H1 (cell line): ENCODE results near the gene POLR2H. TPM values are rescaled to one million over a fixed set of nuclear protein-coding genes. Genes with fewer than 3 reads are reported as not detected.

Experiments used
- CTCF ChIA-PET: fragments of 300-600 bp; sonication (Branson Sonifier 250); formaldehyde crosslinking; loops from one replicate; lab custom pipeline; 2021; ENCODE audit not compliant: partially characterized antibody; lab: Charles Lee
- POLR2A ChIA-PET: fragments of 300-600 bp; sonication (Branson Sonifier 250); formaldehyde crosslinking; loops from one replicate; lab custom pipeline; 2021; ENCODE audit warnings: inconsistent platforms; ENCODE audit not compliant: partially characterized antibody; lab: Charles Lee
- DNase-seq, 2 experiments: peaks; one replicate each; pipeline versions ENCODE4 v3.0.0 to v3.0.0-alpha.2; 2010 to 2022; ENCODE audit warnings: low spot score in 2 of 2, low read depth in 1 of 2, mixed read lengths in 1 of 2
- FAIRE-seq: peaks from 2 replicates; lab custom pipeline; 2011; peaks lifted over from hg19 to GRCh38; lab: Jason Lieb, UNC
- H2AFZ ChIP-seq: 2 replicates; pipeline ENCODE4 v1.8.1; 2012; ENCODE audit warnings: low read length, inconsistent platforms
- H2AK5ac ChIP-seq: 2 replicates; pipeline ENCODE4 v1.6.1; 2013; ENCODE audit warnings: low read depth, low read length
- H2BK120ac ChIP-seq: replicated peaks from 2 replicates; pipeline ENCODE3; 2013; ENCODE audit warnings: low read depth, low read length, inconsistent platforms
- H2BK12ac ChIP-seq: 2 replicates; pipeline ENCODE4 v1.6.1; 2013; ENCODE audit warnings: low read depth, low read length
- H2BK15ac ChIP-seq: 2 replicates; pipeline ENCODE4 v1.6.1; 2013; ENCODE audit warnings: low read length
- H2BK20ac ChIP-seq: 2 replicates; pipeline ENCODE4 v1.6.1; 2013; ENCODE audit warnings: low read length
- H2BK5ac ChIP-seq: 2 replicates; pipeline ENCODE4 v1.6.1; 2013; ENCODE audit warnings: low read depth, low read length
- H3K14ac ChIP-seq: 2 replicates; pipeline ENCODE4 v1.6.1; 2013; ENCODE audit warnings: inconsistent platforms; ENCODE audit not compliant: insufficient read length
- H3K18ac ChIP-seq: 2 replicates; pipeline ENCODE4 v1.6.1; 2013; ENCODE audit warnings: low read length; ENCODE audit errors: extremely low read depth
- H3K23ac ChIP-seq: 2 replicates; pipeline ENCODE4 v1.6.1; 2013; ENCODE audit warnings: inconsistent platforms; ENCODE audit not compliant: insufficient read length
- H3K23me2 ChIP-seq: 2 replicates; pipeline ENCODE4 v1.6.1; 2013; ENCODE audit warnings: low read depth, low read length
- H3K27ac ChIP-seq: 2 replicates; pipeline ENCODE4 v1.6.1; 2011; ENCODE audit warnings: low read depth, low read length, inconsistent platforms
- H3K27me3 ChIP-seq, 4 experiments: replicated peaks in 1 of 4; 1 replicate in 1 of 4; 2 replicates in 3 of 4; pipeline versions ENCODE4 v1.6.1 to v1.8.1; 2011 to 2013; ENCODE audit warnings: low read length in 3 of 4, mild to moderate bottlenecking in 3 of 4, inconsistent platforms in 2 of 4, mixed read lengths in 2 of 4, moderate library complexity in 1 of 4; ENCODE audit not compliant: control insufficient read depth in 3 of 4, insufficient read depth in 3 of 4; ENCODE audit errors: extremely low read depth in 1 of 4
- H3K36me3 ChIP-seq, 4 experiments: 2 replicates each; pipeline versions ENCODE4 v1.6.1 to v1.8.1; 2011 to 2013; ENCODE audit warnings: mild to moderate bottlenecking in 4 of 4, low read length in 3 of 4, moderate library complexity in 2 of 4, control low read depth in 1 of 4, inconsistent platforms in 1 of 4; ENCODE audit not compliant: insufficient read depth in 4 of 4, control insufficient read depth in 2 of 4
- H3K4ac ChIP-seq: replicated peaks from 2 replicates; pipeline ENCODE3; 2013; ENCODE audit warnings: low read length, low read depth, mixed read lengths, inconsistent platforms; ENCODE audit not compliant: insufficient read length
- H3K4me1 ChIP-seq, 4 experiments: replicated peaks in 1 of 4; 1 replicate in 1 of 4; 2 replicates in 3 of 4; pipeline versions ENCODE4 v1.6.1 to v1.8.1; 2011 to 2013; ENCODE audit warnings: low read length in 3 of 4, inconsistent platforms in 2 of 4, mixed read lengths in 1 of 4; ENCODE audit not compliant: insufficient read depth in 4 of 4, control insufficient read depth in 3 of 4
- H3K4me2 ChIP-seq, 2 experiments: 2 replicates each; pipeline versions ENCODE4 v1.6.1 to v1.8.1; 2011 to 2013; ENCODE audit warnings: low read depth in 2 of 2, low read length in 2 of 2, control low read depth in 1 of 2, inconsistent platforms in 1 of 2, mild to moderate bottlenecking in 1 of 2; ENCODE audit not compliant: insufficient read depth in 1 of 2
- H3K4me3 ChIP-seq, 4 experiments: fragments of 200-600, 300-600 bp in 1 of 4; sonication (generic), shearing (Covaris generic), sonication (Bioruptor Twin) in 1 of 4; 2 replicates each; pipeline versions ENCODE4 v1.5.1 to v1.8.1; 2011 to 2016; ENCODE audit warnings: low read length in 4 of 4, low read depth in 3 of 4, control low read depth in 2 of 4, inconsistent platforms in 2 of 4, mild to moderate bottlenecking in 2 of 4, mixed read lengths in 1 of 4, moderate library complexity in 1 of 4; ENCODE audit not compliant: insufficient read depth in 2 of 4; ENCODE audit errors: extremely low read depth in 1 of 4
- H3K56ac ChIP-seq: replicated peaks from 2 replicates; pipeline ENCODE3; 2013; ENCODE audit warnings: low read depth, mild to moderate bottlenecking, mixed read lengths, low read length, inconsistent platforms; ENCODE audit not compliant: insufficient read length
- H3K79me1 ChIP-seq: 2 replicates; pipeline ENCODE4 v1.6.1; 2013; ENCODE audit warnings: low read depth, low read length, control low read depth
- H3K79me2 ChIP-seq, 2 experiments: 2 replicates each; pipeline versions ENCODE4 v1.6.1 to v1.8.1; 2012 to 2013; ENCODE audit warnings: low read length in 2 of 2, mild to moderate bottlenecking in 2 of 2, inconsistent platforms in 1 of 2; ENCODE audit not compliant: insufficient read depth in 2 of 2, control insufficient read depth in 1 of 2
- H3K9ac ChIP-seq, 4 experiments: replicated peaks in 1 of 4; 1 replicate in 1 of 4; 2 replicates in 3 of 4; pipeline versions ENCODE4 v1.6.1 to v1.8.1; 2011 to 2013; ENCODE audit warnings: low read depth in 3 of 4, low read length in 3 of 4, control low read depth in 2 of 4, mild to moderate bottlenecking in 2 of 4, moderate library complexity in 2 of 4, inconsistent platforms in 1 of 4; ENCODE audit errors: extremely low read depth in 1 of 4
- H3K9me3 ChIP-seq, 2 experiments: 2 replicates each; pipeline versions ENCODE4 v1.6.1 to v1.8.1; 2012 to 2013; ENCODE audit warnings: mild to moderate bottlenecking in 2 of 2, moderate library complexity in 2 of 2, control low read depth in 1 of 2, inconsistent platforms in 1 of 2, low read depth in 1 of 2, low read length in 1 of 2, mixed read lengths in 1 of 2; ENCODE audit not compliant: insufficient read depth in 2 of 2
- H4K20me1 ChIP-seq, 2 experiments: replicated peaks in 1 of 2; 2 replicates each; pipeline versions ENCODE3 to v1.8.1; 2011 to 2013; ENCODE audit warnings: inconsistent platforms in 2 of 2, low read length in 2 of 2, mild to moderate bottlenecking in 1 of 2; ENCODE audit not compliant: insufficient read depth in 2 of 2, control insufficient read depth in 1 of 2
- H4K5ac ChIP-seq: 2 replicates; pipeline ENCODE4 v1.6.1; 2013; ENCODE audit warnings: low read length, low read depth, mixed read lengths, inconsistent platforms; ENCODE audit not compliant: insufficient read length
- H4K8ac ChIP-seq: 2 replicates; pipeline ENCODE4 v1.8.0; 2013; ENCODE audit warnings: mild to moderate bottlenecking, moderate library complexity, low read length, inconsistent platforms; ENCODE audit not compliant: insufficient read depth; ENCODE audit errors: extremely low read depth
- H4K91ac ChIP-seq: replicated peaks from 2 replicates; pipeline ENCODE3; 2013; ENCODE audit warnings: low read length, mixed read lengths, inconsistent platforms; ENCODE audit not compliant: insufficient read length
- ATF2 ChIP-seq: IDR thresholded peaks from 2 replicates; pipeline ENCODE4 v1.6.1; 2012; ENCODE audit warnings: low read length, inconsistent platforms
- GABPA ChIP-seq: IDR thresholded peaks from 2 replicates; pipeline ENCODE4 v1.6.1; 2011; ENCODE audit warnings: mild to moderate bottlenecking, low read length, moderate library complexity, borderline replicate concordance; ENCODE audit not compliant: insufficient read depth
- HDAC6 ChIP-seq: IDR thresholded peaks from one replicate; pipeline ENCODE4 v1.7.1; 2012; ENCODE audit warnings: low read depth, mild to moderate bottlenecking, inconsistent platforms, low read length, moderate library complexity
- JUN ChIP-seq: IDR thresholded peaks from 2 replicates; pipeline ENCODE4 v1.6.1; 2011; ENCODE audit warnings: low read depth, mild to moderate bottlenecking, improper control_type of control experiment, low read length
- NANOG ChIP-seq: IDR thresholded peaks from 2 replicates; pipeline ENCODE4 v1.6.1; 2011; ENCODE audit warnings: low read length, low read depth, mild to moderate bottlenecking, inconsistent platforms; ENCODE audit not compliant: insufficient read depth, poor library complexity, severe bottlenecking
- RXRA ChIP-seq: IDR thresholded peaks from 2 replicates; pipeline ENCODE4 v1.6.1; 2011; ENCODE audit warnings: low read depth, mild to moderate bottlenecking, low read length, moderate library complexity; ENCODE audit not compliant: insufficient read depth
- SIN3A ChIP-seq, 2 experiments: IDR thresholded peaks in 1 of 2; conservative IDR thresholded peaks in 1 of 2; 2 replicates each; pipeline ENCODE4 v1.6.1; 2011 to 2012; ENCODE audit warnings: low read length in 2 of 2, improper control_type of control experiment in 1 of 2, low read depth in 1 of 2, mild to moderate bottlenecking in 1 of 2
- SIX5 ChIP-seq: IDR thresholded peaks from 2 replicates; pipeline ENCODE4 v1.6.1; 2011; ENCODE audit warnings: mild to moderate bottlenecking, low read depth, low read length
- WGBS, 2 experiments: shearing (Covaris generic) in 1 of 2; methylation state at CpG; one replicate each; pipeline versions ENCODE4 v1.1.6 to v1.1.7; 2013 to 2015; ENCODE audit warnings: low lambda C conversion rate in 2 of 2, mixed read lengths in 2 of 2, inconsistent platforms in 1 of 2, low coverage in 1 of 2, missing lambda C conversion rate in 1 of 2; ENCODE audit not compliant: insufficient replicate concordance in 2 of 2, insufficient coverage in 1 of 2, insufficient read length in 1 of 2; ENCODE audit errors: extremely low coverage in 1 of 2, missing lambda C conversion rate in 1 of 2; 5-methylcytosine and 5-hydroxymethylcytosine counted together
- polyA plus RNA-seq, 7 experiments: library from polyadenylated mRNA; depleted of rRNA in 3 of 7; stranded (reverse) in 5 of 7; unstranded in 2 of 7; fragments of >200 nt in 5 of 7; fragments of 200-250 nt in 2 of 7; gene quantifications; 1 replicate in 5 of 7; 2 replicates in 1 of 7; 4 replicates in 1 of 7; pipeline versions ENCODE4 v1.2.1 to v1.2.3, GENCODE V29; 2011 to 2013; ENCODE audit warnings: missing spikeins in 2 of 7, mixed read lengths in 2 of 7
- total RNA-seq: library from RNA; stranded (reverse); fragmentation: NEBNext Ultra II Directional; extraction: Animal tissue kit (Norgen Biotek cat#: 25700); gene quantifications from 2 replicates; pipeline ENCODE4 v1.2.1, GENCODE V29; 2021

The POLR2H gene
- total and polyA plus RNA-seq, 2 of the 8 experiments (the other 6 are each of a cell fraction or from before 2014, with no cell fraction given), result 113 to 335 TPM

GRCh38 chr3:184373422-184373821 is 11.9 kb downstream of the POLR2H start:
- no peak for DNase-seq
- no peak overlapping the region for H3K9ac ChIP-seq
- H3K4me3 ChIP-seq, result no peak overlapping the region
- peaks cover 4 to 18% (median 15%) of the 10 kb centered on the region in 4 experiments for H3K4me1 ChIP-seq
- POLR2A ChIA-PET, result interaction anchor here (0.6 to 4.2 kb wide), 4 partner anchors 11 to 293 kb away, joined by 3 to 32 read pairs (median 3); partner anchors contain the start of genes CLCN2 and POLR2H
- no peak overlapping the region for H3K23ac ChIP-seq
- no peak overlapping the region for H4K91ac ChIP-seq
- H2BK12ac ChIP-seq, result no peak overlapping the region
- H3K23me2 ChIP-seq, result no peaks in the 10 kb centered on the region; the same call in 1 of the 2 replicates
- no peaks in the 10 kb centered on the region for H3K79me2 ChIP-seq
- H3K27ac ChIP-seq, result no peak overlapping the region
- H3K27me3 ChIP-seq, result peaks cover 0 to 9% (median 7%) of the 10 kb centered on the region in 4 experiments; a peak in 6 of 7 replicates
- H2BK5ac ChIP-seq, result no peak overlapping the region
- no peak overlapping the region for H2BK15ac ChIP-seq
- no peak for FAIRE-seq
- TF ChIP-seq GABPA (no peak), HDAC6 (no peak), JUN (no peak), RXRA (no peak), NANOG (no peak), SIX5 (no peak), ATF2 (no peak), SIN3A (conservative IDR thresholded peaks at IDR 0.05 in 1 of 2, IDR thresholded peaks at IDR 0.05 in 1 of 2; ENCODE audit: low read depth in 1 of 2, low read length in 2 of 2) (no peak)
- peaks cover 0 to 5% of the 10 kb centered on the region in 2 experiments for H4K20me1 ChIP-seq
- H3K4ac ChIP-seq, result no peak overlapping the region
- CTCF ChIA-PET, result interaction anchor here (0.9 to 11.5 kb wide), 20 partner anchors 10 to 173 kb away, joined by 3 to 223 read pairs (median 18); partner anchors contain the start of genes CHRD, CLCN2 and FAM131A
- H4K5ac ChIP-seq, result no peak overlapping the region
- no peak overlapping the region for H2AFZ ChIP-seq
- no peak overlapping the region for H4K8ac ChIP-seq
- no peak overlapping the region for H3K56ac ChIP-seq
- H3K14ac ChIP-seq, result no peak overlapping the region
- H3K4me2 ChIP-seq, result no peak overlapping the region
- H2BK20ac ChIP-seq, result no peak overlapping the region
- H3K18ac ChIP-seq, result no peak overlapping the region
- no peaks in the 10 kb centered on the region for H3K9me3 ChIP-seq
- H3K36me3 ChIP-seq, result peaks cover 0 to 5% (median 4%) of the 10 kb centered on the region in 4 experiments; a peak in 6 of 8 replicates
- no peak overlapping the region for H2BK120ac ChIP-seq
- 85% methylated on average over 6 of the region's 6 CpGs; no CpG with 5 or more reads in 1 of the 2 experiments for WGBS, 2 experiments
- H2AK5ac ChIP-seq, result no peak overlapping the region
- H3K79me1 ChIP-seq, result no peaks in the 10 kb centered on the region
